Esophagus muscularis mucosa (tissue), 3 donors: ENCODE data around the gene DIP2A.

Experiments used
- CTCF ChIP-seq, 3 experiments: fragments of 200-600 bp in 2 of 3; fragments of 450-650 bp in 1 of 3; sonication (generic) in 2 of 3; IDR thresholded peaks; one replicate each; pipeline ENCODE4 v1.5.1; 2017 to 2019; ENCODE audit warnings: antibody characterized with exemption in 3 of 3, mild to moderate bottlenecking in 2 of 3, moderate library complexity in 1 of 3
- POLR2A ChIP-seq: fragments of 450-650 bp; IDR thresholded peaks from one replicate; pipeline ENCODE4 v1.6.1; 2017; ENCODE audit warnings: antibody characterized with exemption, moderate library complexity, mild to moderate bottlenecking, low read depth
- POLR2AphosphoS5 ChIP-seq, 2 donors: sonication (generic); formaldehyde crosslinking; IDR thresholded peaks; one replicate each; pipeline ENCODE4 v1.6.1; 2017; ENCODE audit warnings: antibody characterized with exemption in 2 of 2

GRCh38 chr21:46562472-46562871 lies 103.8 kb downstream of the DIP2A start:
- TF ChIP-seq POLR2A: no peak
- TF ChIP-seq POLR2AphosphoS5 (IDR thresholded peaks at IDR 0.05): no peak
- TF ChIP-seq CTCF (IDR thresholded peaks at IDR 0.05): no peak
